ENCODE data around the gene DOLK. TPM values are rescaled to one million over a fixed set of nuclear protein-coding genes. Genes with fewer than 3 reads are reported as not detected.

DOLK gene
- polyA plus RNA-seq, 1 of the 3 experiments (the other 2 are of a cell fraction), result 23.1 TPM

DNA sequence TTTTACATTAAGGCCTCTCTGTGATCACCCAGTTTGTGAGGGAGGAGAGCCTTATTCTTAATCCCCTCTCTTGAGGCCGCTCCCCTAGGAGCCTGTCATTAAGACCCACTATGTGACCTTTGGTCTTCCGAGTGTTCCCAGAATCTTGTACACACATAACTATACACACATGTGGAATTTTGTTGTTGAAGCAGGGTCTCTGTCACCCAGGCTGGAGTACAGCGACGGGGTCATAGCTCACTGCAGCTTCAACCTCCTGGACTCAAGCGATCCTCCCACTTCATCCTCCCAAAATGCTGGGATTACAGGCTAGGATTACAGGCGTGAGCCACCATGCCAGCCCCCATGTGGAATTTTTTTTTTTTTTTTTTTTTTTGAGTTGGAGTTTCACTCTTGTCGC is 41.4 kb downstream of the DOLK start:
- Histone ChIP-seq H3K27ac (ENCODE audit: low read depth in 2 of 2, low read length in 1 of 2) (no peak overlapping the region), H3K4me3 (ENCODE audit: low read depth in 2 of 2, low read length in 1 of 2) (no peak overlapping the region), H3K27me3 (ENCODE audit: insufficient read depth) (no peaks in the 10 kb centered on the region), H3K4me2 (no peak overlapping the region), H2AFZ (ENCODE audit: low read depth) (no peak overlapping the region), H3F3A (replicated peaks; ENCODE audit: insufficient read depth) (peaks cover 12% of the 10 kb centered on the region), H3K36me3 (replicated peaks in 1 of 2; ENCODE audit: control insufficient read depth in 1 of 2, insufficient read depth in 2 of 2, low read length in 1 of 2) (peaks cover 13 to 29% of the 10 kb centered on the region in 2 experiments), H3K9ac (no peak overlapping the region), H4K20me1 (ENCODE audit: insufficient read depth) (no peaks in the 10 kb centered on the region), H3K79me2 (ENCODE audit: insufficient read depth) (peaks cover 51% of the 10 kb centered on the region; the same call in 1 of the 2 replicates), H3K4me1 (ENCODE audit: control insufficient read depth in 1 of 2, insufficient read depth in 2 of 2, low read depth in 1 of 2, low read length in 1 of 2) (peaks cover 8 to 9% of the 10 kb centered on the region in 2 experiments; a peak in 3 of 4 replicates), H3K9me2 (no peaks in the 10 kb centered on the region), H3K9me3 (no peaks in the 10 kb centered on the region)
- no peak for DNase-seq
- ChIA-PET CTCF (interaction anchor here (0.6 kb wide), 1 partner anchor 30 kb away, joined by 3 read pairs; no protein-coding TSS in a partner anchor), POLR2A (no interaction called here)
- 97% methylated on average over 7 of the region's 7 CpGs for WGBS (ENCODE audit: low lambda C conversion rate)
- TF ChIP-seq IRF3 (IDR thresholded peaks at IDR 0.05; ENCODE audit: low read depth, low read length), result no peak
- no peak for TF ChIP-seq NRF1 (IDR thresholded peaks at IDR 0.05; ENCODE audit: low read depth, low read length)
- TF ChIP-seq FOXM1 (IDR thresholded peaks at IDR 0.05; ENCODE audit: low read depth), result no peak
- TF ChIP-seq EZH2phosphoT487 (IDR thresholded peaks at IDR 0.05; ENCODE audit: borderline replicate concordance, low read depth), result no peak
- TF ChIP-seq USF1 (IDR thresholded peaks at IDR 0.05; ENCODE audit: borderline replicate concordance, low read depth), result no peak
- no peak for TF ChIP-seq USF2 (IDR thresholded peaks at IDR 0.05; ENCODE audit: borderline replicate concordance, low read depth, low read length)
- no peak for TF ChIP-seq REST (IDR thresholded peaks at IDR 0.05; ENCODE audit: low read depth, low read length)
- no peak for TF ChIP-seq RXRA (IDR thresholded peaks at IDR 0.05; ENCODE audit: borderline replicate concordance, low read depth)
- no peak for TF ChIP-seq ELF1 (IDR thresholded peaks at IDR 0.05)
- TF ChIP-seq YY1 (IDR thresholded peaks at IDR 0.05; ENCODE audit: low read depth), result no peak
